ENCODE measurements around the gene FUOM.

- TF ChIP-seq CTCF (IDR thresholded peaks at IDR 0.05) = no peak
- no peak for TF ChIP-seq POLR2A (IDR thresholded peaks at IDR 0.05)
Observed at GRCh38 chr10:133383551-133383950, 25.7 kb upstream of the FUOM start.

Data from uterus (tissue), 2 donors.